HepG2 (cell line): ENCODE data around the gene KIF1B. TPM values are rescaled to one million over a fixed set of nuclear protein-coding genes. Genes with fewer than 3 reads are reported as not detected.
A peak's percentile ranks its signal among the peaks of the same experiment; 100 is the strongest.

Source experiments
- ETS1 ChIP-seq: sonication (generic); formaldehyde crosslinking; IDR thresholded peaks from 2 replicates; pipeline ENCODE4 v1.4.0; 2020; ENCODE audit warnings: missing genetic modification reagents
- POLR2AphosphoS2 ChIP-seq: IDR thresholded peaks from 2 replicates; pipeline ENCODE4 v1.6.1; 2011; ENCODE audit warnings: low read depth, low read length, improper control_type of control experiment
- PRDM4 ChIP-seq: sonication (generic); formaldehyde crosslinking; IDR thresholded peaks from 2 replicates; pipeline ENCODE4 v1.9.0; 2021; ENCODE audit warnings: missing genetic modification reagents, borderline replicate concordance
- RXRB ChIP-seq: IDR thresholded peaks from 2 replicates; pipeline ENCODE4 v1.6.1; 2016; ENCODE audit warnings: borderline replicate concordance, missing genetic modification reagents, missing compliant biosample characterization
- TBP ChIP-seq: sonication (generic); formaldehyde crosslinking; IDR thresholded peaks from 2 replicates; pipeline ENCODE4 v1.5.0; 2020; ENCODE audit warnings: missing genetic modification reagents
- ZNF20 ChIP-seq: sonication (generic); formaldehyde crosslinking; IDR thresholded peaks from 2 replicates; pipeline ENCODE4 v1.4.0; 2020; ENCODE audit warnings: mild to moderate bottlenecking, moderate library complexity, missing genetic modification reagents
- ZNF687 ChIP-seq: sonication (generic); formaldehyde crosslinking; IDR thresholded peaks from 2 replicates; pipeline ENCODE4 v1.5.1; 2020; ENCODE audit warnings: mild to moderate bottlenecking, missing genetic modification reagents, moderate library complexity
- ZNF841 ChIP-seq: sonication (generic); formaldehyde crosslinking; IDR thresholded peaks from 2 replicates; pipeline ENCODE4 v1.8.1; 2023; ENCODE audit warnings: missing genetic modification reagents, borderline replicate concordance
- polyA plus RNA-seq, 8 experiments: library from polyadenylated mRNA; depleted of rRNA in 3 of 8; stranded (reverse) in 7 of 8; unstranded in 1 of 8; fragments of >200 nt; fragmentation: Illumina TruSeq in 4 of 8; extraction: Trizol in 4 of 8; gene quantifications; 2 replicates each; pipeline versions ENCODE4 v1.2.1 to v1.2.3, GENCODE V29; 2011 to 2016; ENCODE audit warnings: low read depth in 4 of 8, missing spikeins in 1 of 8, mixed read lengths in 1 of 8; ENCODE audit not compliant: insufficient read depth in 1 of 8
- total RNA-seq, 5 experiments: library from RNA; depleted of rRNA; stranded (reverse); fragments of >200 nt; fragmentation: Illumina TruSeq; extraction: Trizol; gene quantifications; 2 replicates each; pipeline ENCODE4 v1.2.3, GENCODE V29; 2016; ENCODE audit warnings: low read depth in 1 of 5

KIF1B gene
- total and polyA plus RNA-seq, 2 of the 13 experiments (the other 11 are each of a cell fraction or from before 2014, with no cell fraction given), result 26.7 to 32.5 TPM

DNA sequence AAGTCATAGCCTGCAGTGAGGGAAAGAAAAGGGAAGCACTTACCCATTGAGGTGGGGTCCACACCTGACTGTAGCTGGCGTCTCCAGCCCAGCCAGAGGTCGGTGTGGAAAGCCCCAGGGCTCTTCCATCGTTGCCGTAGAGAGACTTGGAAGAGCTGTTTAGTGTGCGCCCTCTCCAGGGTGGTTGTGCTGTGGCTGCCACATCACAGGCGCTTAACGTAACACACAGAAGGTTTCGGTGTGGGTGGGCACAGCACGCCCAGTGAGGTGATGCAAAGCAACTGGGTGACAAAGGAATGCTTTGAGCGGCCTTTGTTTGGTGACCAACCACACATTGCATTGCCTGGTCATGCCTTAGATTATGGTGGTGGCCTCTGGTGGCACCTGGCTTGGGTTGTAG is 36.8 kb upstream of the KIF1B start (continued):
- peak; percentile 19; the same call in 1 of the 2 replicates for TF ChIP-seq ZNF687 (CRISPR knock-in tag)
- TF ChIP-seq PRDM4 (CRISPR knock-in tag), result no peak
- no peak for TF ChIP-seq POLR2AphosphoS2
- TF ChIP-seq ZNF20 (CRISPR knock-in tag), result no peak
- no peak for TF ChIP-seq ZNF841 (CRISPR knock-in tag)
- no peak for TF ChIP-seq TBP (CRISPR knock-in tag)
- TF ChIP-seq ETS1 (CRISPR knock-in tag), result no peak
- no peak for TF ChIP-seq RXRB (CRISPR knock-in tag)
